ENCODE results near the gene KPNA1.

The KPNA1 gene

DNA sequence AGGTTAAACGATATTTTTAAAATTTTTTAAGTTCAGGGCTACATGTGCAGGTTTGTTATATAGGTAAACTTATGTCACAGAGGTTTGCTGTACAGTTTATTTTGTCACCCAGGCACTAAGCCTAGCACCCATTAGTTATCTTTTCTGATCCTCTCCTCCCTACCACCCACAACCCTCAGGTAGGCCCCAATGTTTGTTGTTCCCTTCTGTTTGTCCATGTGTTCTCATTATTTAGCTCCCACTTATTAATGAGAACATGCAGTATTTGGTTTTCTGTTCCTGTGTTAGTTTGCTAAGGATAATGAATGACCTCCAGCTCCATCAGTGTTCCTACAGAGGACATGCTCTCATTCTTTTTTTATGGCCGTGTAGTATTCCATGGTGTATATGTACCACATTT is 115.8 kb downstream of the KPNA1 start:
- no peaks in the 10 kb centered on the region for H3K9me3 Mint-ChIP-seq
- peaks cover 6% of the 10 kb centered on the region for H3K36me3 Mint-ChIP-seq (ENCODE audit: insufficient read depth)
- no peak overlapping the region for H3K4me3 Mint-ChIP-seq
- ATAC-seq (replicated peaks; ENCODE audit: extremely low read depth, poor library complexity, severe bottlenecking) (no peak), DNase-seq (ENCODE audit: low spot score in 2 of 2) (no peak)
- no peak overlapping the region for H3K27ac Mint-ChIP-seq (ENCODE audit: low read depth)
- no peaks in the 10 kb centered on the region for H3K27me3 Mint-ChIP-seq
- no peaks in the 10 kb centered on the region for H3K4me1 Mint-ChIP-seq

DNA sequence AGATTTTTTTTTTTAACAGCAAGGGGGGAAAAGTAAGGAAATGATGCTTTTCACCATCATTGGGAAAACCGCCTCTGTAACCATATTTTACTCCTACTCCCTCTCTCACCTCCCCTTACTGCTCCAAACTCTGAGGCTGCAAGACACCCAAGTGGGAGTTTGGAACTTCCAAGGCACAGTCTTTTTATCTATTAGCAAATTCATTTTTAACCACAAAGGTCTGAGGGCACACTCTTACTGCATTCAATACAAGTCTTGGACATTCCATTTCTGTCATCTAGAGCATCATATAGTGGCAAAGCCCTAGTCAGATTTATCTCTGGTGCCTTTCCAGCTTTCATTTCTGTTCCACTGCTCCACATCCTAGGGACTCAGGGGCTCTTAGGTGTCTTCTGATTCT is 117.5 kb downstream of the KPNA1 start:
- no peaks in the 10 kb centered on the region for H3K9me3 Mint-ChIP-seq
- ATAC-seq (replicated peaks; ENCODE audit: extremely low read depth, poor library complexity, severe bottlenecking), result no peak
- H3K36me3 Mint-ChIP-seq (ENCODE audit: insufficient read depth), result peaks cover 7% of the 10 kb centered on the region
- DNase-seq (ENCODE audit: low spot score in 2 of 2), result no peak
- no peak overlapping the region for H3K27ac Mint-ChIP-seq (ENCODE audit: low read depth)
- no peak overlapping the region for H3K4me3 Mint-ChIP-seq
- H3K4me1 Mint-ChIP-seq, result no peaks in the 10 kb centered on the region
- no peaks in the 10 kb centered on the region for H3K27me3 Mint-ChIP-seq

DNA sequence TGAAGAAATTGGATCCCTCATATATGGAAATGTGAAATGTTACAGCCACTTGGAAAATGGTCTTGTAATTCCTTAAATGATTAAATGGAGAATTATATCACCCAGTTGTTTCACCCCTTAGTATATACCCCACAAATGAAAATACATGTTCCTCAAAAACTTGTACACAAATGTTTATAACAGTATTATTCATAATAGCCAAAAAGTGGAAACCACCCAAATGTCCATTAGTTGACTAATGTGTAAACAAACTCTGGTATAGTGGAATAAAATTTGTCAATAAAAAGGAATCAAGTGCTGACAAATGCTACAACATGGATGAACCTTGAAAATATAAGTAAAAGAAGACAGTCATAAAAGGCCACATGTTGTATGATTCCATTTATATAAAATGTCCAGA is 118.2 kb downstream of the KPNA1 start:
- Mint-ChIP-seq H3K27me3 (no peaks in the 10 kb centered on the region), H3K27ac (ENCODE audit: low read depth) (no peak overlapping the region), H3K4me3 (no peak overlapping the region), H3K9me3 (no peaks in the 10 kb centered on the region), H3K36me3 (ENCODE audit: insufficient read depth) (peaks cover 7% of the 10 kb centered on the region), H3K4me1 (no peaks in the 10 kb centered on the region)
- no peak for DNase-seq (ENCODE audit: low spot score in 2 of 2)
- no peak for ATAC-seq (replicated peaks; ENCODE audit: extremely low read depth, poor library complexity, severe bottlenecking)

DNA sequence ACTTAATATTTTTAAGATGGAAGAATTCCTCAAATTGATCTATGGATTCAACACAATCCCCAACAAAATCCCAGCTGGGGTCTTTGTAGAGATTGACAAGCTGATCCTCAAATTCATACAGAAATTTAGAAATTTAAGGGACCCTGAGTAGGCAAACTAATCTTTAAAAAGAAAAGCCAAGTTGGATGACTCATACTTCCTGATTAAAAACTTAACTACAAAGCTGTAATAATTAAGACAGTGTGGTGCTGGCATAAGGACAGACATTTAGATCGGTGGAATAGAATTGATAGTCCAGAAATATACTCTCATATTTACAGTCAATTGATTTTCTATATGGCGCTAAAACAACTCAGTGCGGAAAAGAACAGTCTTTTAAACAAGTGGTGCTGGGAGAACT is 119.2 kb downstream of the KPNA1 start:
- DNase-seq (ENCODE audit: low spot score in 2 of 2) (no peak), ATAC-seq (replicated peaks; ENCODE audit: extremely low read depth, poor library complexity, severe bottlenecking) (no peak)
- no peaks in the 10 kb centered on the region for H3K9me3 Mint-ChIP-seq
- peaks cover 7% of the 10 kb centered on the region for H3K36me3 Mint-ChIP-seq (ENCODE audit: insufficient read depth)
- no peak overlapping the region for H3K27ac Mint-ChIP-seq (ENCODE audit: low read depth)
- no peaks in the 10 kb centered on the region for H3K4me1 Mint-ChIP-seq
- no peaks in the 10 kb centered on the region for H3K27me3 Mint-ChIP-seq
- H3K4me3 Mint-ChIP-seq, result no peak overlapping the region

DNA sequence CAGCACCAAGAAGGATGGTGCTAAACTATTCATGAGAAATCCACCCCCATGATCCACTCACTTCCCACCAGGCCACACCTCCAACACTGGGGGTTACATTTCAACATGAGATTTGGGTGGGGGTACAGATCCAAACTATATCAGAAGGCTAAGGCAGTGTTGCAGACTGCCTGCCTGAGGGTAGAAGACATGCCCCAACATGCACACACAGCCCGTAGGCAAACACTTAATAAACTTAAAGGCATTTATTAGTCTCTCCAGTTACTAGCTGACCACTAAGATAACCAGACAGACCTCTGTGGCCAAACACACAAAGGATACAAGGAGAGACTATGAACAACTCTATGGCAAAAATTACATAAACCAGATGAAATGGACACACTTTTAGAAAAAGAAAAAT is 120.6 kb downstream of the KPNA1 start:
- no peaks in the 10 kb centered on the region for H3K9me3 Mint-ChIP-seq
- no peaks in the 10 kb centered on the region for H3K4me1 Mint-ChIP-seq

DNA sequence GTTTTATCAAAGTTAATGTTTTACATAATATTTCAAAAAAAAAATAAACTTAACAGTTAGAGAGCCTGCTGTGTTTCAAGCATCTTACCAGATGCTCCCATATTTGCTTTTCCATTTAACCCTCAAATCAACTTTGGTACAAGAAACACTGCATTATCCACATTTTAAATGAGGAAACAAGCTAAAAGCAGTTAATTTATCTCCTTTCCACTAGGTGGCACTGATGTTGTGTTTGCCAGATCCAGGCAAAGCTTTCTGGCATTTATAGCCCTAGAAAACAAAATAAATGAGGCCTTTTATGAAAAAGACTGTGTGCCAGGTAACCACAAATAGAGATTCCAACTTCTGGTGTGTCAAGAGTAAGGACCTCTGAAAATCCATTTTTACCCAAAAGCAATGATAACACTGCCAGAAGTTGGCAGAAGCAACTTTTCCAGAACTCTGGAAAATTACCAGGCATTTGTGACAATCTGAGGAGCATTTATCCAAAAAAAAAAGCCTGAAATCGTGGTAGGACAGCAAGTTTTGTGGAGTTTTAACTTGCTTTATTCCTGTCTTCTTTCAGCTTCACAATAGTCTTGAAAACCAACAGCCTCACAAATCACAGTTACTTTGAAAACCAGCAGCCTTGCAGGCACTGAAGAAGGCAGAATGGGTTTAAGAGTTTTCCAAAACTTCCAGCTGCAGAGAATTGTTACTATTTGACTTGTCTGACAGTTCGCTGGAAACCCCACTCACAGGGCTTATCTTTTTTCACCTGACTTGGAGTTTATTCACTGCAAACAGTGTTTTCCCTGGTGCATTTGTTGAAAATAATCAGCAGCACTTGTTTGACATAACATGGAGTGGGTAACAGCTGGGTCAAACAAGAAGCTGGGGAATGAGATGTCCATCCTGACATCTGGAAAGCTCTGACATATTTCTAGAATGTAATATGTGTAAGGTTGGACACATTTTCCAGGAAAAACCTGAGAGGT is 121.6 kb downstream of the KPNA1 start:
- Mint-ChIP-seq H3K36me3 (ENCODE audit: insufficient read depth) (peaks cover 7% of the 10 kb centered on the region), H3K4me3 (no peak overlapping the region), H3K4me1 (peaks cover 4% of the 10 kb centered on the region), H3K27ac (ENCODE audit: low read depth) (no peak overlapping the region), H3K9me3 (no peaks in the 10 kb centered on the region), H3K27me3 (no peaks in the 10 kb centered on the region)
- DNase-seq (ENCODE audit: low spot score in 2 of 2) (no peak), ATAC-seq (replicated peaks; ENCODE audit: extremely low read depth, poor library complexity, severe bottlenecking) (no peak)

More for the DNA sequence above, 120.6 kb downstream of the KPNA1 start:
- H3K27me3 Mint-ChIP-seq, result no peaks in the 10 kb centered on the region
- no peak overlapping the region for H3K4me3 Mint-ChIP-seq
- H3K27ac Mint-ChIP-seq (ENCODE audit: low read depth), result no peak overlapping the region
- H3K36me3 Mint-ChIP-seq (ENCODE audit: insufficient read depth), result peaks cover 7% of the 10 kb centered on the region
- DNase-seq (ENCODE audit: low spot score in 2 of 2) (no peak), ATAC-seq (replicated peaks; ENCODE audit: extremely low read depth, poor library complexity, severe bottlenecking) (no peak)

DNA sequence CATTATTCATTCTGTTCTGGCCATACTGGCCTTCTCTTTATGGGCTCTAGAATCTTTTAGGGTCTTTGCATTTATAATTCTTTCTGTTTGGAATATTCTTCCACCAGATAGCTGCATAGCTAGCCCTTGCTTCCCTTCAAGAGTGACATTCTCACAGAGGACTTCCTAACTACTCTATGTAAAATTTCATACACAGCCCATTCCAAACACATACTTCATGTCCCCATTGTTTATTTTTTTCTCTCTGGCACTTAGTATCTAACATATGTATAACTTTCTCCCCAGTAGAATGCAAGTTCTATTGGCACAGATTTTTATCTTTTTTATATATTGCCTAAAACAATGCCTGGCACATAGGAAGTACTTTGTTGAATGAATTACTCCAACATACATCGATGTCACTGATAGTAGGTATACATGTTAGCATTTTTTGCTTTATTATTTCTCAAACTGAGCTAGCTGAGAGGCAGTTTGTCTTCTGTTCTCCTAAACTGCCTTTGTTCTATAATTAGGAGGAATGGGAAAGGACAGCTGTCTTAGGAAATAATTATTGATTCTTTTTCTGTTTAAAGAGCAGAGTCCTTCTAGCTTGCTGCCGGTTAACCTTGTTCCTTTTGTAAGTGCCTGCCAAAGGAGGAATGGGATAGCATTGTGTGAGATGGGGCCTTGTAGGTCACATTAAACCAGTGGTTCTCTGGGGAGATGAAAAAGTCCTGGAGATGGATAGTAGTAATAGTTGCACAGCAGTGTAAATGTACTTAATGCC is 122.9 kb downstream of the KPNA1 start:
- no peaks in the 10 kb centered on the region for H3K9me3 Mint-ChIP-seq
- H3K4me3 Mint-ChIP-seq, result no peak overlapping the region
- peaks cover 12% of the 10 kb centered on the region for H3K4me1 Mint-ChIP-seq
- H3K27ac Mint-ChIP-seq (ENCODE audit: low read depth), result no peak overlapping the region
- peaks cover 7% of the 10 kb centered on the region for H3K36me3 Mint-ChIP-seq (ENCODE audit: insufficient read depth)
- no peak for ATAC-seq (replicated peaks; ENCODE audit: extremely low read depth, poor library complexity, severe bottlenecking)
- H3K27me3 Mint-ChIP-seq, result no peaks in the 10 kb centered on the region
- DNase-seq (ENCODE audit: low spot score in 2 of 2), result no peak

DNA sequence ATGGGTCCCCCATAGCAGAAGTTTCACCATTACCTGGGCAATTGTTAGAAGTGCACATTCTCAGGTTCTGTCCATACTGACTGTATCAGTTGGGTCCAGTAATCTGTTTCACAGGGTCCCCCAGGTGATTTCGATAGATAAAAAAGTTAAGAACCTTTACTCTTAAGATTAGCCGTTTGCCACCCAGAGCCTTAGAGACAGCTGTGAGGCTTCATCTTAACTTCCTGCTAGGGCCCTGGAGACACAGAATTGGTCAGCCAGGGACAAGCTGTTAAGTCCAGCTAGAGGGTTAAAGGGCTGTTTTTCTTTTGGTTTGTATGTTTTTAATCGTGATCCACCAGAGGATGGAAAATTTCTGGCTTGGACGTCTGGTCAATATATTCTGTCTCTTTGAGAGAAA is 124.1 kb downstream of the KPNA1 start:
- H3K36me3 Mint-ChIP-seq (ENCODE audit: insufficient read depth), result peaks cover 7% of the 10 kb centered on the region
- DNase-seq (ENCODE audit: low spot score in 2 of 2), result no peak
- H3K9me3 Mint-ChIP-seq, result no peaks in the 10 kb centered on the region
- H3K4me3 Mint-ChIP-seq, result no peak overlapping the region
- H3K4me1 Mint-ChIP-seq, result peaks cover 12% of the 10 kb centered on the region
- no peak overlapping the region for H3K27ac Mint-ChIP-seq (ENCODE audit: low read depth)
- ATAC-seq (replicated peaks; ENCODE audit: extremely low read depth, poor library complexity, severe bottlenecking), result no peak
- no peaks in the 10 kb centered on the region for H3K27me3 Mint-ChIP-seq

DNA sequence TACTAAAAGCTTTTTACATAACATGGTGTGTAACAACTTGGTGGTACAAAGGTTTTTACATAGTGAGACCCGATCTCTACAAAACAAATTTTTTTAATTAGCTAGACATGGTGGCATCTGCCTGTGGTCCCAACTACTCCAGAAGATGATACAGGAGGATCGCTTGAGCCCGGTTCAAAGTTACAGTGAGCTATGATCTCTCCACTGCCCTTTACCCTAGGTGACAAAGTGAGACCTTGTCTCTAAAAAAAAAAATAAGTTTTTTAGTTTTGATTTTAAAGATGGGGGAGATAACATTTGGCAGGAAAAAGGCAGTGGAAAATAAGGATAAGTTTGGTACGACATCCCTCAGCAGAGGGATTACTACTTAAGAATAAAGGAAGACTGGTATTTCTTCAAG is 124.8 kb downstream of the KPNA1 start:
- H3K27ac Mint-ChIP-seq (ENCODE audit: low read depth), result no peak overlapping the region
- H3K27me3 Mint-ChIP-seq, result no peaks in the 10 kb centered on the region
- H3K4me3 Mint-ChIP-seq, result no peak overlapping the region

DNA sequence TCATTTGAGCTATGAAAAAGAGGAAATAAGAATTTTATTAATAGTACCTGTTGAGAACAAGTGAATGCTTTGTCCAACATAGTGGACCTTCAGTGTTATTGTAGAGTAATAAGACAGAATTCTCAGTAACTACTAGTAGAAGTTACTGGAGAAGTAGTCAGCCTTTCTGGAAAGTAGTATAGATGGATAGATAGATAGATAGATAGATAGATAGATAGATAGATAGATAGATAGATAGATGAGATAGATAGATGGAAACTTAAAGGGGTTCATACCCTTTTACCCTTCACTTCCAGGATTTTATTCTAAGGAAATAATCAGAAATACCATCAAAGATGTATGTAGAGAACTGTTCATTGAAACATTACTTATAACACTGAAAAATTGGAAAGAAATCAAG is 125.5 kb downstream of the KPNA1 start:
- no peak overlapping the region for H3K4me3 Mint-ChIP-seq
- ATAC-seq (replicated peaks; ENCODE audit: extremely low read depth, poor library complexity, severe bottlenecking), result no peak
- H3K27me3 Mint-ChIP-seq, result no peaks in the 10 kb centered on the region
- H3K9me3 Mint-ChIP-seq, result no peaks in the 10 kb centered on the region
- peaks cover 7% of the 10 kb centered on the region for H3K36me3 Mint-ChIP-seq (ENCODE audit: insufficient read depth)
- H3K27ac Mint-ChIP-seq (ENCODE audit: low read depth), result no peak overlapping the region
- H3K4me1 Mint-ChIP-seq, result peaks cover 19% of the 10 kb centered on the region
- no peak for DNase-seq (ENCODE audit: low spot score in 2 of 2)

More for the DNA sequence above, 124.8 kb downstream of the KPNA1 start:
- DNase-seq (ENCODE audit: low spot score in 2 of 2) (no peak), ATAC-seq (replicated peaks; ENCODE audit: extremely low read depth, poor library complexity, severe bottlenecking) (no peak)
- Mint-ChIP-seq H3K9me3 (no peaks in the 10 kb centered on the region), H3K4me1 (peaks cover 12% of the 10 kb centered on the region), H3K36me3 (ENCODE audit: insufficient read depth) (peaks cover 5% of the 10 kb centered on the region)

DNA sequence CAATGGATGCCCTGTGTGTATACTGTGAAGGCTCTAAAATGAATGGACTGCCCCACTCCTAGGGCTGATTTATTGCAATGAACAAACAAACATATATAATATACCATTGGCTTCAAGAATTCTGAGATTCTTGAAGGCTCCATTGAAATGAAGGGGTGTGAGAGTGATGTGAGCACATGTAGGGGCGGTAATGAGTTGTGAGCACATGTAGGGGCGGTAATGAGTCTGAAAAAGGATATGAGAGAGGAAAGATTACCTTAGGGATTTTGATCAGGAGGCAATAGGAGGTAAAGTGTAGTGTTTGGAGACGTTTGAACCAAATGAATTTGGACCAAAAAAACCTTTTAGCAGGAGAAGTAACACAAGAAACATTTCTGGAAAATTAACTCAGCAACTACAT is 127.0 kb downstream of the KPNA1 start:
- Mint-ChIP-seq H3K36me3 (ENCODE audit: insufficient read depth) (peaks cover 9% of the 10 kb centered on the region), H3K27ac (ENCODE audit: low read depth) (no peak overlapping the region), H3K4me1 (peaks cover 30% of the 10 kb centered on the region), H3K9me3 (no peaks in the 10 kb centered on the region), H3K27me3 (no peaks in the 10 kb centered on the region), H3K4me3 (no peak overlapping the region)
- DNase-seq (ENCODE audit: low spot score in 2 of 2) (no peak), ATAC-seq (replicated peaks; ENCODE audit: extremely low read depth, poor library complexity, severe bottlenecking) (no peak)

DNA sequence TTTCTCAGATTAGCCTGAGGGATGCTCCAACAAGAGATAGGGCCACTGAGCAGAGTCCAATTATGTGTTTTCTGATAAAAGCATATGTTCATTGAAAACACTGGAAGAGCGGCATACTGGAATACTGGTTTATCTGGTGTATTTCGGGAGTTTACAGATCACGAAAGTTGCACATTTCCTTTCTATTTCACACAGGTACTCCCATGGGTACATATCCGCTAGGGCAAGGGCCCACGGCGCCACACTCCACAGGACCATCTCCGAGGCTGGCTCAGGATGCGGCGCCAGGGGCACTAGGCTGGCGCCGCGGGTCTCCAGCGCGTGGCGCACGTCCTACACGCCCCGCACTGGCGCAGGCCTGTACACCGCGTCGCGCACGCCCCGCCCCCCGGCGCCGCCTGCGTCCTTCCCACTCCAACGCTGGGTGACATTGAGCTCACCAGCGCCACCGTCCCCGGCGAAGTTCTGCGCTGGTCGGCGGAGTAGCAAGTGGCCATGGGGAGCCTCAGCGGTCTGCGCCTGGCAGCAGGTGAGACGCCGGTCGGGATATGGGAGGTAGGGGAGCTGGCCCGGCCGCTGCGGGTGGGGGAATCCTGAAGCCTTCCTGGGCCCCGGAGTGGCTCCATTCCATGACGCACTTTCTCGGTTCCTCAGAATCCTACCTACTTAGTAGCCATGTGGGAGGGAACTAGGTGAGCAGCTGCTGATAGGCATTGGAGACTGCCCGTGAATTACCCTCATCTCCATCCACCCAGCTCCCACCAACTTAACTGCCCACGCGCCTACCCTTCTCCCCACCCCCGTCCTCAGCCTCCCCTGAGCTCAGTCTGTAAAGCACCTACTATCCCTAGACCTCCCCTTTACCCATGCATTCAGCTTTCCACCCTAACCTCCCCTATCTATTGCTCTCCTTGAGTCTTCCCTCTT is 130.7 kb downstream of the KPNA1 start, which contains the start of gene FAM162A:
TSS of gene FAM162A (plus strand) at position 412 of the 927 bp plus-strand sequence. CDS start at position 496, 84 bp downstream.
- peaks cover 9% of the 10 kb centered on the region for H3K36me3 Mint-ChIP-seq (ENCODE audit: insufficient read depth)
- ATAC-seq (replicated peaks; ENCODE audit: extremely low read depth, poor library complexity, severe bottlenecking) (peak; percentile 98), DNase-seq (ENCODE audit: low spot score in 2 of 2) (peak; percentile 86 to 90)
- H3K4me1 Mint-ChIP-seq, result peaks cover 34% of the 10 kb centered on the region
- peak within 1 kb of the TSS; percentile 84 for H3K27ac Mint-ChIP-seq (ENCODE audit: low read depth)
- peak within 1 kb of the TSS; percentile 90 for H3K4me3 Mint-ChIP-seq
- H3K27me3 Mint-ChIP-seq, result no peaks in the 10 kb centered on the region
- H3K9me3 Mint-ChIP-seq, result no peaks in the 10 kb centered on the region
